GM10266 (cell line): ENCODE measurements around the gene XPR1.

Source experiments
- DNase-seq: peaks from one replicate; pipeline ENCODE4 v3.0.0; 2012; ENCODE audit errors: extremely low spot score
- TF ChIP-seq, protein P1 (sequence below): IDR thresholded peaks from 2 replicates; pipeline ENCODE4 v1.5.1; 2012; ENCODE audit warnings: mild to moderate bottlenecking, low read depth; ENCODE audit not compliant: control insufficient read depth, insufficient read depth; ENCODE audit errors: missing control alignments

XPR1 gene

DNA sequence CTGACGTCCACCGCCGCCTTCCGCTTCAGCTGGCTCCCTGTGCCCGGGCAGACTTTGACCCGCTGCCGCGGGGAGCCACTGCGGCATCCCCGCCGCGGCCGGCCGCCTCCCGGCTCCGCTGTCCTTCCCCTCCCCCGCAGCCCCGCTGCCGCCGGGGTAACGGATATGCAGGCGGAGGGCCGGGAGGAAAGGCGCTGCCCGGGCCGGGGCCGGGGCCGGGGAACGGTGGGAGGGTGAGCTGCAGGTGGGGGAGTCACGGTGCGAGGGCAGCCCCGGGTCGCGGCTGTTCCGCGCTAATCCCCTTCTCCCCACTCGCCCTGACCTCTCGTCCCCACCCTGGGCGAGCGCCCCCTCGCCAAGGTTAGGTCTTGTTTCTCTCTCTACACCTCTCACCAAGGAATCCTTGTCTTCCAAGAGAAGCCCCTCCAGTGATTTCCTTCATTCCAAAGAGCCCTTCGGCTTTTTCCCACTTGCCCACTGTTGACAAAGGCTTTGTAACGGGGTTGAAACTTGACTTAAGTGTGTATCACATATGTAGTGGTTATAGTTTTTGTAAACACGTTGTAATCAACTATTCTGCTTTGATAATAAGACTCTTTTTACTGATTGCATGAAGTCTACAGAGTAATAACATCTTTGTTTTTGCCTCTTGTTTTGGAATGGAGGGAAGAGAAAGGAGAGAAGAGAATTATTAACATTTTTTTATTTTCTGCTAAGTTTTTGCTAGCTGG lies 669 bp downstream of the XPR1 start:
- peak; percentile 60 for DNase-seq
- TF ChIP-seq, protein P1, sequence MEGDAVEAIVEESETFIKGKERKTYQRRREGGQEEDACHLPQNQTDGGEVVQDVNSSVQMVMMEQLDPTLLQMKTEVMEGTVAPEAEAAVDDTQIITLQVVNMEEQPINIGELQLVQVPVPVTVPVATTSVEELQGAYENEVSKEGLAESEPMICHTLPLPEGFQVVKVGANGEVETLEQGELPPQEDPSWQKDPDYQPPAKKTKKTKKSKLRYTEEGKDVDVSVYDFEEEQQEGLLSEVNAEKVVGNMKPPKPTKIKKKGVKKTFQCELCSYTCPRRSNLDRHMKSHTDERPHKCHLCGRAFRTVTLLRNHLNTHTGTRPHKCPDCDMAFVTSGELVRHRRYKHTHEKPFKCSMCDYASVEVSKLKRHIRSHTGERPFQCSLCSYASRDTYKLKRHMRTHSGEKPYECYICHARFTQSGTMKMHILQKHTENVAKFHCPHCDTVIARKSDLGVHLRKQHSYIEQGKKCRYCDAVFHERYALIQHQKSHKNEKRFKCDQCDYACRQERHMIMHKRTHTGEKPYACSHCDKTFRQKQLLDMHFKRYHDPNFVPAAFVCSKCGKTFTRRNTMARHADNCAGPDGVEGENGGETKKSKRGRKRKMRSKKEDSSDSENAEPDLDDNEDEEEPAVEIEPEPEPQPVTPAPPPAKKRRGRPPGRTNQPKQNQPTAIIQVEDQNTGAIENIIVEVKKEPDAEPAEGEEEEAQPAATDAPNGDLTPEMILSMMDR: peak; percentile 51

DNA sequence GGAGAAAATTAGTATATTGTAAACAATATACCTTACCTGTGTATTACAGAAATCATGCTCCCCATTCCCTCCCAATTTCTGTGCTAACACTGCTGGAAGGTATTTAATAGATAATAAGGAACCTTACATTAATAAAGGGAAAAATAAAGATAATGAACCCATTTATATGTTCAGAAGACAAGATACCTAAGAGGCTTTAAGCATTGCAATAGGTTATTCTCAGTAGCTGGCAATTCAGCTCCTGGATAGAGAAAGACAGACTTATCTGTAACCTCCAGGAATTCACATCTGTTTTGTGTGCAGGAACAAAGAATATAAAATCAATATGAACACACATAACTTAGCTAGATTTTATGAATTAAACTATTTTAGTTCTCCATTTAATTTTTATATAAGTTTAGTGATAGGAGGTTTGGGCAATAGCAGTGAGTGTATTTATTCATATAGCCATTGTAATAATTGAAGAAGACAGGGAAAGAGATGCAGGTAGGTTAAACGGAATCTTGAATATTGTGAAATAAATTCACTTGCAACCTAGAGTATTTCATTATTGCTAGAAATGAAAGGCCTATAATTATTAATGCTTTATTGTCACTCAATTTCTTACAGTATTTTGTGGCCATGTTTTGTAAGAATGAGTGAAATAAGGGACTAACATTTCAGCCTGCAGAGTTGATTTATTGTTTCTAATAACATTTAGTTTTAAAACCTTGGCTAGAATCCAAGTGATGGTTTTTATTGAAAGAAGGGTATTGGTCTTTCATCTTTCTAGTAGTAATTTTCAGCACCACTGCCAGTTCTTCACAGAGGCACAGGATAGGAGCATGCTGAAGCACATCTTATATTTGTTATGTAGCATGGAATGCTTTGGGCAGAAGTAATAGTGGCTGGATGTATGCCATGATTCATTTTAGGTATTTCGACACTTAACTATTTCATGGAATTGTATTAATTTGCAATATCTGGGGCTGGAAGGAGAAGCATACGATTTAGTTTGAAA lies 1.5 kb downstream of the XPR1 start:
- DNase-seq: no peak
- TF ChIP-seq, protein P1: no peak

DNA sequence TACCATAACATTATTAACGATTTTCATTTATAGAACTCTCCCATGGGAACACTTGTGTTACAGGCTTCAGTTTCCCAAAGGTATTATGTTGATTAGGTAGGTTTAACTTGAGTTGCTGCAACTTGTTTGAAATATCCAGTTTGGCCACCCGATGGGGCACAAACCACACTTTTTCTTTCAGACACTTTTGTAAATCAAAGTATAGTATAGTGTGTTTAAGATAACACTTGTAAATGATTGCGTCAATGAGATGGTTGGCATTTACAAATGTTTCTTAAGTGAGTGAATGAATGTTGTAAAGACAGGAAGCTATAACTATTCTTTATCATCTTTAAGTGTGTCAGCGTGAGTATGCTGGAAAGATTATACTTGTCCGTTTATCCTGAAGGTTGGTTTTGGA lies 4.3 kb downstream of the XPR1 start:
- DNase-seq: no peak
- TF ChIP-seq, protein P1: no peak

GRCh38 chr1:180639871-180640270 lies 8.0 kb downstream of the XPR1 start:
- no peak for DNase-seq
- TF ChIP-seq, protein P1: no peak

GRCh38 chr1:180640531-180640949 lies 8.7 kb downstream of the XPR1 start:
- TF ChIP-seq, protein P1: no peak
- no peak for DNase-seq

GRCh38 chr1:180641662-180642061 lies 9.8 kb downstream of the XPR1 start:
- TF ChIP-seq, protein P1: no peak
- DNase-seq: no peak
